ENCODE measurements around the gene NFATC1.
A peak's percentile ranks its signal among the peaks of the same experiment; 100 is the strongest.

NFATC1 gene

GRCh38 chr18:79389689-79390088 is 6.0 kb upstream of the NFATC1 start:
- no peak for DNase-seq (ENCODE audit: low read depth, low spot score)

DNA sequence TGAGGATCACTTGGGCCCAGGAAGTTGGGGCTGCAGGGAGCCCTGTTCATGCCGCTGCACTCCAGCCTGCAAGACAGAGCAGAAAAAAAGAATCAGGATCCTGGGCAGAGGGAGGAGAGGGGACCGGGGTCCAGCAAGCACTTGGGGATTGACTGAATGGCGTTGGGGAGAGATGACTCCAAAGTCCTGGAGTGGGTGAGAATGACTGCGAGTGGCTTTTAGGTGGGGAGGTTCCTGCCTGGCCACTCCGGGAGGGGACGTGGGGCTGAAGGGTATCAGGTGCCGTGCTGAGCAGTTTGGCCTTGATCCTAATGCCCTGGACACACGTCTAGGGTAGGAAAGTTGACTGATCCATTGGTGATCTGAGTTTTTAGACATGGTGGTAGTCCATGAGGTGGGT is 3.5 kb upstream of the NFATC1 start:
- no peak for DNase-seq (ENCODE audit: low read depth, low spot score)

GRCh38 chr18:79393181-79393634 is 2.5 kb upstream of the NFATC1 start:
- DNase-seq (ENCODE audit: low read depth, low spot score) = peak; percentile 25

- peak; percentile 64 for DNase-seq (ENCODE audit: low read depth, low spot score)
Measured at GRCh38 chr18:79393635-79394533, 1.8 kb upstream of the NFATC1 start.

GRCh38 chr18:79394534-79395307 is 1.0 kb upstream of the NFATC1 start:
- peak; percentile 47 for DNase-seq (ENCODE audit: low read depth, low spot score)

- no peak for DNase-seq (ENCODE audit: low read depth, low spot score)
Measured at GRCh38 chr18:79395308-79395640, 456 bp upstream of the NFATC1 start.

DNA sequence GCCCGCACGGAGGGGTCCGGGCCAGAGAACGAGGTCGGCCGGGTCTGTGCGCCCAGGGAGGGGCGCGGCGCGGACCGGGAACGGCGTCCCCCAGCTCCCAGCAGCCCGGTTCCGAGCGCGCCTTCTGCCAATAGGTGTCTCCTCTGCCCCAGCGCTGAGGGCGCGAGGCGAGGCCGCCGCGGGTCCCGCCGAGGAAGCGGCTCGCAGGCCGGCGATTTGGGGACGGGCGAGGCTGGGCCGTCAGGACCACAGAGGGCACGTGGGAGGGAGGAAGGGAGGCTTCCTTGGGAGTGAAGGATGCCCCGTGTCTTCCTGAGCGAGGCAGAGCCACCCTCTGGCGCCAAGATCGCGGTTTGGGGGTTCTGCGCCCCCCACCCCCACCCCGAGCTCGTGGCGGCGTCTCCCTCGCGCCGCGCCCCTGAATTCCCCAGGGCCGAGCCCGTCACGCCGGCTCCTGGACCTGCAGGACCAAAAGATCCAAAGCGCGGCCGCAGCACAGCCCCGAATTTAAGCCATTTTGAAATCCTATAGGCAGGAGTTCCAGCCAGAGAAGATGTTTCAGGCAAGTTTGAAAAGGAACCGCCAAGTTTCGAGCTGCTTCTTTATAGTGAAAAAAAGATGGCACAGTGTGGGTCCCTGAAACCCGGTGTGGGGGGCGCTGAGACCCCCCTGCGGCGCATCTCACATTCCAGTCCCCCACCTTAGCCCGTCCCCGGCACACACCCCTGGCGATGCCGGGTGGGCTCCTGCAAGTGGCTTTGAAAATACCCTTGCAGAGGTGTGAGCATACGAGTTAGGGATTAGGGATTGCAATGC is 909 bp downstream of the NFATC1 start:
- peak; percentile 19 for DNase-seq (ENCODE audit: low read depth, low spot score)

DNA sequence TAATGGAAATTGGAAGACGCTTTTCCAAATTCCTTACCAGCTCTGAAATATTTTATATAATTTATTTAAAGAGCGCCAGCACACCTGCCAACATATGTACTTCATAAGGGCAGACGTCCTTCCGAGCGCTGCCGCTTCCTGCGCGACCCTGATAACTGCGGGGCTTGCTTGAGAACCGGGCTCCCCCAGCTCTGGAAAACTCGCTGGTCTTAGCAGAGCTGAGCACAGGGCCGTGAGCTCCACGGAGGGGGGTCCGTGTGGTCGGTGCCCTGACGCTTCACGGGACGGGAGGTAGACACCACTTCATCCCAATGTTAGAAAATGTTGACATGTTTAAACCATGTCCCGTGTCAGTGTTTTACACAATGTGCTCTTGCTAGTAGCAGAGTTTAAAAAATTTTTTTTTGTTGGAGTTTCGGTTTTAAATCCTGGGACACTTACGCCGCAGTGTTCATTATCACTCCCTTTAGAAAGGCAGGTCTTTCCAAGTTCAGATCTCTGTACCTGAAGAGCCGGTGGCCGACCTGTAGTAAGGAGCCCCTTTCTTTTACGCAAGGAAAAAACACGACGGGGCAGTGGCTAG is 1.6 kb downstream of the NFATC1 start:
- peak; percentile 17 for DNase-seq (ENCODE audit: low read depth, low spot score)

- DNase-seq (ENCODE audit: low read depth, low spot score) = peak; percentile 63
Measured at GRCh38 chr18:79397830-79398761, 2.4 kb downstream of the NFATC1 start.

DNA sequence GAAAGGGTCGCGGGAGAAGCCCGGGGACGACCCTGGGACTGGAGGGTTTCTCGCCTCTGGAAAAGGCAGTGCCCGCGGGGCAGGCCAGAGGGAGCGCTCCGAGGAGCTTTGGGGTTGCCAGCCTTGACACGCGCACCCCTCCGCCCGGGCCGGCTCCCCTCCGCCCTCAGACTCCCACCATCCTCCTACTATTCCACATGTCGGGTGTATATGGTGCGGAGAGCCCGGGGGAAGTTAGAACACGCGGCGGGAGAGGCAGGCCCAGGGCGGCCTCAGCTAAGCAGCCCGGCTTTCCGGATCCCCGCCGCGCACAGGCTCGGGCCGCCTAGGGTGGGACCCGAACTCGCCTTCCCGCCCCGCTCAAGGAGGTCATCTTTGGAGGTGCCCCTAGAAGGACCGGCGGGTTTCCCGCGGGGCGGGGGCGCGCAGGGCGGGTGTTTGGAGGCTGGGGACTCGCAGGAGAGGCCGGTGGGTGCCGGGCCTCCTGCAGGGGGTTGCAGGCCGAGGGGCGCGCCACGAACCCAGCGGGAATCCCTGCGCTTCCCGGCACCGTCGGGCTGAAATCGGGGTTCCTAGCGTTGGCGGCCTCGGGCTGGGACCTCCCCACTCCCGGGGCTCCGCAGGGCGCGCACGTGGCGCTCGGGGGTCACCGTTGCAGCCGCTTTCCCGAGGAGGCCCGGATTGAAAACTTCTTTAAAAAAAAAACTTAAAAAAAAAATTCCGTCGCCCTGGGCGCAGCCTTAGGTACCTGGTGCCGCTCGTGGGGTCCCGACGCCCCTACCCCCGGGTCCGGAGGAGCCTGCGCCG is 3.7 kb downstream of the NFATC1 start:
- peak; percentile 27 for DNase-seq (ENCODE audit: low read depth, low spot score)

DNA sequence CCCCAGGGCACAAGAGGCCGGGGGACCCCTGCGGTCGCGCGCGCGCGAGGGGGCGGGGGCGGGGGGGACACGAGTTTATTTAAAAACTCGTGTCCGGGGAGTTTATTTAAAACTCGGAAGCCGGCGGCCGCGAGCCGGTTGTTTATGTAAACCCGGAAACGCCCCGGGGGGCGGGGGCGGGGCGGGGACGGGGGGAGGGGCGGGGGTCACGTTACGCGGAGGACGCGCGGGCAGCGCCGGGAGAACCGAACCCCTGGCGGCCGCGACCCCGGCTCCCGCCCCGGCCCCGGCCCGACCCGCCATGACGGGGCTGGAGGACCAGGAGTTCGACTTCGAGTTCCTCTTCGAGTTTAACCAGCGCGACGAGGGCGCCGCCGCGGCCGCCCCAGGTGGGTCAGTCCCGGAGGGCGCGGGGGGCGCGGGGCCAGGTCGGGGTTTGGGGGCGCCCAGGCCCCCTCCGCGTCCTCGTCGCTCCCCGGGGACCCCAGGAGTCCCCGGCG is 4.4 kb downstream of the NFATC1 start:
- DNase-seq (ENCODE audit: low read depth, low spot score) = no peak

DNA sequence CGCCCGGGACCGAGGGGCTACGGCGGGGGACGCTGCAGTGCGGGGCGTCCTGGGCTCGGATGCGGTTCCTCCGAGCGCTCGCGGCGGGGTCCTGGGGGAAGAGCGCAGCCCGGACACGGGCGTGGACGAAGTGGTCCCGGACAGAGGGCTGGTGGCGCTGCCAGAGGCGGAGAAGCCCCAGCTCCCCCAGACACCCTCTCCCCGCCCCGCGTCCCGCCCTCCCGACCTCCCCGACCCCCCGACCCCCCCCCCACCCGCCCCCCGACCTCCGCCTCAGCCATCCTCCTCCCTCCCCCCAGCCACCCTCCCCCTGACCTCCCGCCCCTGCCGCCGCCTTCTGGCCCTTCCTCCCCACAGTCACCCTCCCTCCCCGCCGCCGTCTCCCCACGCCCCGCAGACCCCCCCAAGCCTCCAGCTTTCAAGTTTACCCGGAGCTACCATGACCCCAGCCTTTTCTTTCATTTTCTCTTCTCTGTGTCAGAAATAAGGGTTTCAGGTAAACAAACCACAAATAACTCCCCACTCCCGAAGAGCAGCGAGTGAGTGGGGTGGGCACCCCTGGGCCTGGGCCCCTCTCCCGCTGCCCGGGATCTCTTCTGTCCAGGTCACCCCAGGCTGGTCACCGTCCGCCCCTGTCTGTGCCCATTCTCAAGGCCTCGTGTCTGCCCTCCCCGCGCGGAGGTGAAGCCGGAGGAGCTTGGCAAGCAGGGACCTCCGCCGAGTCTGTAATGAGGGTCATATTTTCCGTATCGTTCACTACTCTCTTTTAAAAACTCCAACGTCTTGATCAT is 5.1 kb downstream of the NFATC1 start:
- DNase-seq (ENCODE audit: low read depth, low spot score) = no peak

DNA sequence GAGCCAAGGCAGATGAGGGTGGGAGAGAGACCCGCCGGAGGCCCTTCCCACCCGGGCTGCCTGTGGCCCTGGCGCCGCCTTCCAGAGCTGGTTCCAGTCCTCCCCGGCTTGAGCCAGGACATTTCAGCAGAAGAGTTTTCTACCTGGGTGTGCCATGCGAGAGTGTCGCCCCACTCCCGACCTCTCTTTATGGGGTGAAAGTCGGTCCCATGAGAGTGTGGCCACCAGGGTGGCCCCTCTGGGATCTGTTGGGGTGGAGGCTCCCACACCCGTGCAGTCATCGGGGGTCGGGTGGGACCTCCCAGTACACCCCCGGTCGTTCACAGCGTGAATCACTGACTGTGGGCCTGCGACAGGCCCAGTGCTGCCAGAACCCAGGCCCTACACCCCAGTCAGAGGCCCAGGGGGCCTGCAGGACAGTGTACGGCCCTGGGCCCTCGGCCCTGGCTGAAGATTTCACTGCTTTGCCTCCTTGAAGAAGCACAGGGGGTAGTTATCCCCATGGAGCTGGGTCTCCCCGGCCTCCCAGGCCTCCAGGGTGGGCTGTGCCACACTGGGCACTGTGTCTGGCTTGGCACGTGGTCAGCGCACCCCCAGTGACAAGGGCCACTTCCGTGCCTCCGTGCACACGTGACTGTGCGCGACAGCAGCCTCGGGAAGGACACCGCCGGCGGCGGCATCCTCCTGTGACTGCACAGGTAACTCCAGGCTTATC is 5.9 kb downstream of the NFATC1 start:
- DNase-seq (ENCODE audit: low read depth, low spot score) = peak; percentile 33

DNA sequence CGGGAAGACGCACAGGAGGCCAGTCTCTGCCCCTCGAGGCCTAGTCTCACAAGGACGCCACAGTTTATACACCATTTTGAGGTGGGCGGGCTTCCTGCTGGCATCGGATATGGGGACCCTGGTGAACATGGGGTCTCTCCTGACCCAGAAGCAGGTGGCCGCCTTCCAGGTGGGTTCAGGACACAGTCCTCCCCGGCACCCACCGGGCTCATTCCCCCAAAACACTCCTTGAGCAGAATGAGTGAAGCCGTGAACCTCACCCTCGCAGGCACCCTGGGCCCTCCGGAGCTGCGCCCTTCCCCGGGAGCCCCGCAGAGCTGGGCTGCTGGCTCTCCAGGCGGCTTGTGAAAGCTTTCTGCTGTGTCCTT is 6.5 kb downstream of the NFATC1 start:
- DNase-seq (ENCODE audit: low read depth, low spot score) = no peak

DNA sequence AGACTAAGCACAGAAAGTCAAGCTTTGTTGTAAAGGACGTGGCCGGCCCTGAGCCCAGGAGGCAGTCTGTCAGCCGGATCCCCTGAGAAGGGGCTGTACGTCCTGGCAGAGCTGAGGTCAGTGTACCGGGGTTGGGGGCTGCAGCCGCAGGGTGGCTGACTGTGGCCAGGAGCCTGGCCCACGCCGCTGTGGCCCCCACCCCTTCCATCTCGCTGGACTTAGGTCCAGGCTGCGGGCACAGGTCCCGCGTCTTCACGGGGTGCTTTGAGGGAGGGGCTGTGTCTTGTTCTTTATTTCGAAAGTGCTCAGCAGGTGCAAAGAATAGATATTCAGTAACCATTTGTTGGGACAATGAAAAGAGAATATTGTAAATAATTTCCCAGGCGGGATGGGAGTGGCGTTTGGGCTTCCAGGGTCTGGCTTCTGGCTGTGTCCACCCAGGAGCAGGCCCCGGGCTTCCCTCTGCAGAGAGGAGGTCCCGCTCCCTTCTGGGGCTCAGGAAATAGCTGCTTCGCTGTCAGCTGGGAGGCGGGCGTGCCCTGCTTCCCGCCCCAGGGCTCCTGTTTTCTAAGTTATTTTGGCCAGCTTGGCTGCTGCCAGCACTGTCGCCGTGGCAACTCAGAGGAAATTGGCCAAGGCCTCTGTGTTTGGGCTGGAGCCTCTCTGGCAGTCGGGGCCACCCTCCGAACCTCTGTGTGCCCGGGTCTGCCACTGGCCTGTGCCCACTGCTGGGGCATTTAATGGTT is 7.4 kb downstream of the NFATC1 start:
- DNase-seq (ENCODE audit: low read depth, low spot score) = peak; percentile 65

DNA sequence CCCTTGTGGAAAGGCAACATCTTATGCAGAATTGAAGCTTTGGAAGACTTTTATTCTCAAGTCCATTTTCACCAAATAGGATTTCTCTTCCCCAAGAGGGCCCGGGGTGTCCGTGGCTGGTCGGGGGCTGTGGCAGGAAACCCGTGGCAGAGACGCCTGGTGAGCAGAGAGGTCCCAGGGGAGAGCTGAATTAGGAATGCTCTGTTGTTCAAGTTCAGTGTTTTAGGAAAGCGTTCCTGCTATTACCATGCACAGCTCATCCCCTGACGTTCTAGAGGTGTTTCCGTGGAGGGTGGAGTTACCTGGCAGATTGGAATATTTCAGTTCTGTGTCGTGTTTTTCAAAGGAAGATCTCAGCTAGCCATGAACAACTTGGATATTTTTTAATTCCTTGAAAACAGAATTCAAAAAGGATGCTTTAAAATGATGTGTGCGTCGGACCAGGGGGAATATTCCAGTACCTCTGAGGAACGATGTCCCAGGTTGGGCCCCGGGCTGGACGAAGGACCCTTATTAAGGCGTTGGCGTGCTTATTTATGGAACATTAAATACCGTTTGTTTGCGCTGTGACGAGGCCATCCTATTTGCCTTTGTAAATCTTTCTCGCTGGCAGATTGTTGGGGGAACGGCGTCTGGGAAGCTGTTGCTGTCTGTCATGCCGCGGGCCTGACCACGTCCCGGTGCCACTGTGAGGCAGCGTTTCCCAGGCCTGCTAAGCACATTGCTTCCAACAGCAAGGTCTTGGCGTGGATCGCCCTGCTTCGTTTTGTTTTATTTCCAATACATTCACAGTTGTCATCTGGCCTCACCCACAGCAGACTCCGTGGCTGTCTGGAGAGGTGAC is 8.2 kb downstream of the NFATC1 start:
- no peak for DNase-seq (ENCODE audit: low read depth, low spot score)

Data from ELF-1 (cell line).